Fibroblast of mammary gland (primary cell): ENCODE data around the gene MLLT1.
A peak's percentile ranks its signal among the peaks of the same experiment; 100 is the strongest.

Experiments used
- DNase-seq: peaks from one replicate; pipeline ENCODE4 v3.0.0-alpha.2; 2010; ENCODE audit warnings: low read depth
- H3K4me3 ChIP-seq: 2 replicates; pipeline ENCODE4 v1.5.1; 2011; ENCODE audit warnings: low read depth, mild to moderate bottlenecking, low read length, moderate library complexity; ENCODE audit not compliant: control insufficient read depth
- CTCF ChIP-seq: conservative IDR thresholded peaks from 2 replicates; pipeline ENCODE4 v1.5.1; 2011; ENCODE audit warnings: low read depth, low read length, inconsistent platforms; ENCODE audit not compliant: control insufficient read depth, insufficient read depth

MLLT1 gene

DNA sequence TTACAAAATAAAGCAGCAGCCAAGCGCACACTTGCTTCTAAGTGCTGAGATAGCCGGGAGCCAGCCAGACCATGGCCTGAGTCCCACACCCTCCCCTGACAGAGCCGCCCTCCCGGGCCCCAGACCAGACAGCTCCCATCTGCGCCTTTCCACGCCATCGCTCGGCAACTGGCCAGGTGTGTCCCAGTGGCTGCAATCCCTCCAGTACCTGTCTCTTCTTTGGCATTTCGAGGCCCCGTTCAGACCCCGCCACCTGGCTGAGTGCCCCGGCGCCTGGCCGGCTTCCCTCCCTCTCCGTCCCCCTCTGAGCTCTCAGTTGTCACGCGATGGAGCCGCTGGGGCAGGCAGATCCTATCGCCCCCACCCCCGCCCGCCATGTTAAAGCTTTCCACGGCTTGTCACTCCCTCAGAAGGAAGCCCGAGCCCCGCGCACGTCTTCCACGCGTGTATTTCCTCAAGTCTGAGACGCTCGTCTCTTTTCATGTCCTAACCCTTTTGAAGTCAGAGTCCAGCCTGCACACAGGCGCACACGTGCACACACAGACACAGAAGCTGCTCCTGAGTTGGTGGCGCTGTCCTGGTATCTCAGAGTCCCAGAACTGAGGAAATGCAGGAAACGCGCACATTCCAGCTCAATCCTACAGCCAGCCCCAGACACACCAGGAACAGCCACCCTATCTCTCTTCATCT lies 7.9 kb downstream of the MLLT1 start:
- DNase-seq: peak; percentile 67
- no peak for TF ChIP-seq CTCF
- peak overlapping the region; percentile 9 for H3K4me3 ChIP-seq

DNA sequence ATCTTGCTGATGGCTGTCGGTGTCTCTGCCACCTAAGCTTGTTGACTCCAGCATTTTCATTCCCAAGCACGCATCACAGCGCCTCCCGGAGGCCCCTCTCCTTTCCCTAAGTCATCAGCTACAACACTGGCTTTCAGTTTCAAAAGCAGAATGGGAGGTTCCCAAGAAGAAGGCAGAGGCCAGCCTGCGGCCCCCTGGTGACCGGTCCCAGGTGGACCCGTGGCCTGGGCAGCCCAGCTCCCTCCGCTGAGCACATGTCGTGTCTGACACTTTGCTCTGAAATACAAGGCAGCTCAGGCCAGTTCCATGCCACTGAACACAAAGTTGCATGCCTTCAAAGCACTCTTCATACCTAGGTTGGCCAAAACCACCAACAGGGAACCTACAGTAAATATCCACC lies 8.5 kb downstream of the MLLT1 start:
- peak; percentile 57 for DNase-seq
- TF ChIP-seq CTCF: peak; percentile 34
- H3K4me3 ChIP-seq: no peak overlapping the region

DNA sequence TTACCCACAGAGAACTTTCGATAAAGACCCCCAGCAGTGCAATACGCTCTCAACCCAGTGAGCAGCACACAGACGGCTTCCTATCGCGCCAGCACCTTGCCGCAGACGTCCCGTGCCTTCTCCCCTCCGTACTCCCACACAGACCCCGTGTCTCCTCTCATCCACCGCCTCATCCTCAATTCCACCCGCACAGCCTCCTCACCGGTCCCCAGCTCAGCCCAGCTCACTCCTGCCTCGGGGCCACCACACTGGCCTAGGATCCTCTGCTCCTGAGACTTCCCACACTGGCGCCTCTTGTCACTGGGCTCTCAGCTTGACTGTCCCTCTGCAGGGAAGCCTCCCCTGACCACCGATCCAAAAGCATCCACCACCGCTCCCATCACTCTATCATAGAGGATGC lies 9.0 kb downstream of the MLLT1 start:
- no peak for TF ChIP-seq CTCF
- DNase-seq: no peak
- no peak overlapping the region for H3K4me3 ChIP-seq

GRCh38 chr19:6270076-6270745 lies 9.6 kb downstream of the MLLT1 start:
- no peak overlapping the region for H3K4me3 ChIP-seq
- no peak for TF ChIP-seq CTCF
- DNase-seq: no peak

GRCh38 chr19:6269101-6269886 lies 10.5 kb downstream of the MLLT1 start:
- no peak for DNase-seq
- TF ChIP-seq CTCF: no peak
- no peak overlapping the region for H3K4me3 ChIP-seq

- no peak for DNase-seq
- H3K4me3 ChIP-seq: no peak overlapping the region
- TF ChIP-seq CTCF: no peak
These were observed 11.4 kb downstream of the MLLT1 start for GRCh38 chr19:6268382-6268771.
